Endodermal cell (in vitro differentiated cells): Measurements from ENCODE around the gene LRCH4. TPM values are rescaled to one million over a fixed set of nuclear protein-coding genes. Genes with fewer than 3 reads are reported as not detected.
"Not testable (repeated sequence)": the region's sequence is repeated elsewhere in the genome, so short reads cannot be mapped to it uniquely, and the experiment has no call there.

ENCODE experiments used
- DNase-seq: peaks from one replicate; pipeline ENCODE4 v3.0.0-alpha.2; 2017
- H3K27ac ChIP-seq: 2 replicates; pipeline ENCODE4 v1.5.1; 2013; ENCODE audit warnings: mild to moderate bottlenecking, low read depth, low read length, moderate library complexity
- H3K27me3 ChIP-seq: 2 replicates; pipeline ENCODE4 v1.6.1; 2013; ENCODE audit warnings: mild to moderate bottlenecking, low read length, moderate library complexity; ENCODE audit not compliant: insufficient read depth, control insufficient read depth, poor library complexity, severe bottlenecking
- H3K36me3 ChIP-seq: 2 replicates; pipeline ENCODE4 v1.7.0; 2013; ENCODE audit warnings: mild to moderate bottlenecking, low read length, moderate library complexity; ENCODE audit not compliant: control insufficient read depth, insufficient read depth
- H3K4me1 ChIP-seq: one replicate; pipeline ENCODE4 v1.7.0; 2013; ENCODE audit warnings: low read length; ENCODE audit not compliant: control insufficient read depth, insufficient read depth
- H3K4me3 ChIP-seq: 2 replicates; pipeline ENCODE4 v1.5.1; 2013; ENCODE audit warnings: mild to moderate bottlenecking, low read length, moderate library complexity
- H3K9ac ChIP-seq: 2 replicates; pipeline ENCODE4 v1.6.1; 2013; ENCODE audit warnings: mild to moderate bottlenecking, low read length, moderate library complexity; ENCODE audit not compliant: poor library complexity, severe bottlenecking; ENCODE audit errors: extremely low read depth
- H3K9me3 ChIP-seq: 2 replicates; pipeline ENCODE4 v1.6.1; 2013; ENCODE audit warnings: mild to moderate bottlenecking, low read length, moderate library complexity; ENCODE audit not compliant: control insufficient read depth
- H3K27ac Mint-ChIP-seq: 2 replicates; pipeline ENCODE4 v1.8.0; 2020; ENCODE audit warnings: mixed read lengths
- H3K27me3 Mint-ChIP-seq: 2 replicates; pipeline ENCODE4 v1.8.0; 2021; ENCODE audit warnings: mild to moderate bottlenecking, mixed read lengths; ENCODE audit not compliant: insufficient read depth
- H3K36me3 Mint-ChIP-seq: 2 replicates; pipeline ENCODE4 v1.8.0; 2020; ENCODE audit warnings: low read depth, mixed read lengths
- H3K4me1 Mint-ChIP-seq: 2 replicates; pipeline ENCODE4 v1.8.0; 2020; ENCODE audit warnings: mixed read lengths
- H3K4me3 Mint-ChIP-seq: 2 replicates; pipeline ENCODE4 v1.8.0; 2020; ENCODE audit warnings: mild to moderate bottlenecking, moderate library complexity, mixed read lengths
- H3K9me3 Mint-ChIP-seq: 2 replicates; pipeline ENCODE4 v1.8.0; 2020; ENCODE audit warnings: mild to moderate bottlenecking, mixed read lengths
- WGBS, 2 experiments: methylation state at CpG; one replicate each; pipeline versions ENCODE4 v1.1.5 to v1.1.7; 2013; ENCODE audit warnings: missing lambda C conversion rate in 2 of 2, mixed read lengths in 1 of 2; ENCODE audit not compliant: insufficient coverage in 1 of 2, insufficient read length in 1 of 2; 5-methylcytosine and 5-hydroxymethylcytosine counted together
- total RNA-seq, 2 donors: library from RNA; stranded (reverse); fragmentation: NEBNext Ultra II Directional in 1 of 2; extraction: Animal tissue kit (Norgen Biotek cat#: 25700) in 1 of 2; gene quantifications; 2 replicates in 1 of 2; 3 replicates in 1 of 2; pipeline ENCODE4 v1.2.1, GENCODE V29; 2021
- TF ChIP-seq, protein P1 (sequence below): fragments of 200-600 bp; sonication (generic); conservative IDR thresholded peaks from 2 replicates; pipeline ENCODE4 v1.5.0; 2021; ENCODE audit warnings: antibody characterized with exemption, mild to moderate bottlenecking

LRCH4 gene
- total RNA-seq, 2 donors from 2014 or later, result 49.4 to 56.0 TPM

DNA sequence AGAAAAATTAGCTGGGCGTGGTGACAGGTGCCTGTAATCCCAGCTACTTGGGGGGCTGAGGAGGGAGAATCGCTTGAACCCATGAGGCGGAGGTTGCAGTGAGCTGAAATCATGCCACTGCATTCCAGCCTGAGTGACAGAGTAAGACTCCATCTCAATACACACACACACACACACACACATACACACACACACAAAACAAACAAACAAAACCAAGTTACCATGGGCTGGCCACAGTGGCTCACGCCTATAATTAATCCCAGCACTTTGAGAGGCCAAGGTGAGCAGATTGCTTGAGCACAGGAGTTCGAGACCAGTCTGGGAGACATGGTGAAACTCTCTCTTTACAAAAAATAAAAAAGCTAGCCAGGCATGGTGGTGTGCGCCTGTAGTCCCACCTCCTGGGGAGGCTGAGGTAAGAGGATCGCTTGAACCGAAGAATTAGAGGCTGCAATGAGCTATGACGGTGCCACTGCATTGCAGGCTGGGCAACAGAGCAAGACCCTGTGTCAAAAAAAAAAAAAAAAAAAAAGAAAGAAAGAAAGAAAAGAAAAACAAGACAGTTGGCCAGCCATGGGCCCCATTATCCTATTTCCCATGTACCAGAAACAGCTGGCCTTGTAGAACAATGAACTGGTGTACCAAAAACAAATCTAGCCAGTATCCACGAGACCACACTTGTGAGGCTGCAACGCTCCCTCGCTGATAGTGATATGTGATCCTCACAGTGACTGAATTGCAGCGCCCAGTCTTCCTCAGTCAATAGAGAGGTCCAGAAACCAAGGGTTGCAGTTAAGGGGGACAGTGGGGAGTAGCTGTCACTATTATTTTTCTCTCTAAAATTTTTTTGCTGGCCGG is 53.5 kb downstream of the LRCH4 start:
- Mint-ChIP-seq H3K4me1 (no peaks in the 10 kb centered on the region), H3K27ac (no peak overlapping the region)
- WGBS, 2 experiments, result 88 to 93% methylated on average over 12 to 14 of the region's 14 CpGs

DNA sequence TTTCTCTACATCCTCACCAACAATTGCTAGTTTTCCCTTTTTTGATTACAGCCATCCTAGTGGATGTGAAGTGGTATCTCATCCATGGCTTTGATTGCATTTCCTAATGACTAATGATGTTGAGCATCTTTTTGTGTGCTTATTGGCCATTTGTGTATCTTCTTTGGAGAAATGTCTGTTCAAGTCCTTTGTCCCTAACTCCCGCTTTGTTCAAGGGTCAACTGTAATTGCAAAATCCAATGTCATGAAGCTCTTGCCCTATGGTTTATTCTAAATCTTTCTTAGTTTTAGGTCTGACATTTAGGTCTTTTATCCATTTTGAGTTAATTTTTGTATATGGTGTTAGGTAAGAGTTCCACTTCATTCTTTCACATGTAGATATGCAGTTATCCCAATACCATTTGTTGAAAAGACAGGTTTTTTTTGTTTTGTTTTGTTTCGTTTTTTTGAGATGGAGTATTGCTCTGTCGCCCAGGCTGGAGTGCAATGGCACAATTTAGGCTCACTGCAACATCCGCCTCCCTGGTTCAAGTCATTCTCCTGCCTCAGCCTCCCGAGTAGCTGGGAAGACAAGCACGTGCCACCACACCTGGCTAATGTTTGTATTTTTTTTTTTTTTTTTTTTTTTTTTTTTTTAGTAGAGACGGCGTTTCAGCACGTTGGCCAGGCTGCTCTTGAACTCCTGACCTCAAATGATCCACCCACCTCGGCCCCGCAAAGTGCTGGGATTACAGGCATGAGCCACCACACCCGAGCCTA is 57.6 kb downstream of the LRCH4 start:
- H3K4me1 ChIP-seq, H3K4me3 Mint-ChIP-seq, H3K27ac ChIP-seq, H3K27ac Mint-ChIP-seq, H3K36me3 Mint-ChIP-seq, H3K9me3 ChIP-seq, H3K9ac ChIP-seq, H3K4me3 ChIP-seq, H3K27me3 ChIP-seq, H3K36me3 ChIP-seq, H3K4me1 Mint-ChIP-seq, DNase-seq: not testable (repeated sequence)
- Mint-ChIP-seq H3K9me3 (peaks cover 12% of the 10 kb centered on the region), H3K27me3 (peaks cover 12% of the 10 kb centered on the region)
- WGBS, 2 experiments, result 85 to 91% methylated on average over 10 to 12 of the region's 12 CpGs

More for the DNA sequence above, 53.5 kb downstream of the LRCH4 start:
- Histone ChIP-seq H3K9ac (no peak overlapping the region), H3K4me3 (no peak overlapping the region), H3K9me3 (no peaks in the 10 kb centered on the region), H3K27ac (no peak overlapping the region), H3K36me3 (no peaks in the 10 kb centered on the region), H3K4me1 (no peaks in the 10 kb centered on the region), H3K27me3 (no peaks in the 10 kb centered on the region)
- no peak for DNase-seq
- TF ChIP-seq, protein P1, sequence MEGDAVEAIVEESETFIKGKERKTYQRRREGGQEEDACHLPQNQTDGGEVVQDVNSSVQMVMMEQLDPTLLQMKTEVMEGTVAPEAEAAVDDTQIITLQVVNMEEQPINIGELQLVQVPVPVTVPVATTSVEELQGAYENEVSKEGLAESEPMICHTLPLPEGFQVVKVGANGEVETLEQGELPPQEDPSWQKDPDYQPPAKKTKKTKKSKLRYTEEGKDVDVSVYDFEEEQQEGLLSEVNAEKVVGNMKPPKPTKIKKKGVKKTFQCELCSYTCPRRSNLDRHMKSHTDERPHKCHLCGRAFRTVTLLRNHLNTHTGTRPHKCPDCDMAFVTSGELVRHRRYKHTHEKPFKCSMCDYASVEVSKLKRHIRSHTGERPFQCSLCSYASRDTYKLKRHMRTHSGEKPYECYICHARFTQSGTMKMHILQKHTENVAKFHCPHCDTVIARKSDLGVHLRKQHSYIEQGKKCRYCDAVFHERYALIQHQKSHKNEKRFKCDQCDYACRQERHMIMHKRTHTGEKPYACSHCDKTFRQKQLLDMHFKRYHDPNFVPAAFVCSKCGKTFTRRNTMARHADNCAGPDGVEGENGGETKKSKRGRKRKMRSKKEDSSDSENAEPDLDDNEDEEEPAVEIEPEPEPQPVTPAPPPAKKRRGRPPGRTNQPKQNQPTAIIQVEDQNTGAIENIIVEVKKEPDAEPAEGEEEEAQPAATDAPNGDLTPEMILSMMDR, result no peak
- Mint-ChIP-seq H3K27me3 (peaks cover 3% of the 10 kb centered on the region), H3K9me3 (no peaks in the 10 kb centered on the region), H3K4me3 (no peak overlapping the region), H3K36me3 (no peaks in the 10 kb centered on the region)

Other genes starting within 250 kb of the LRCH4 start
- 10 to 100 TPM; 51.9 to 84.4 TPM for gene PILRB, start 228.0 kb downstream of the LRCH4 start, total RNA-seq
- 10 to 100 TPM in 1 of 2 donors, 1 to 10 TPM in 1; 2.1 to 12.8 TPM for gene PILRA, start 212.6 kb downstream of the LRCH4 start, total RNA-seq
- gene ZCWPW1, start 157.4 kb downstream of the LRCH4 start, total RNA-seq, result 1 to 10 TPM; 1.9 to 2.3 TPM
- 10 to 100 TPM; 32.9 to 48.0 TPM for gene MEPCE, start 156.3 kb downstream of the LRCH4 start, total RNA-seq
- gene PPP1R35, start 149.6 kb downstream of the LRCH4 start, total RNA-seq, result 10 to 100 TPM; 43.8 to 65.6 TPM
- 1 to 10 TPM; 1.3 to 1.5 TPM for gene SPACDR, start 121.9 kb downstream of the LRCH4 start, total RNA-seq
- 10 to 100 TPM; 30.9 to 35.2 TPM for gene TSC22D4, start 106.9 kb downstream of the LRCH4 start, total RNA-seq
- 1 to 10 TPM; 7.9 to 9.3 TPM for gene NYAP1, start 102.2 kb downstream of the LRCH4 start, total RNA-seq
- gene AGFG2, start 46.9 kb downstream of the LRCH4 start, total RNA-seq, result 10 to 100 TPM in 1 of 2 donors, 1 to 10 TPM in 1; 8.5 to 28.9 TPM
- gene SAP25, start 12.2 kb downstream of the LRCH4 start, total RNA-seq, result 1 to 10 TPM; 5.8 to 6.3 TPM
- 1 to 10 TPM; 1.3 to 3.0 TPM for gene FBXO24, start 199 bp upstream of the LRCH4 start, total RNA-seq
- gene PCOLCE, start 16.2 kb upstream of the LRCH4 start, total RNA-seq, result 10 to 100 TPM; 17.5 to 37.7 TPM
- gene MOSPD3, start 26.4 kb upstream of the LRCH4 start, total RNA-seq, result 10 to 100 TPM; 19.8 to 25.5 TPM
- gene TFR2, start 55.4 kb upstream of the LRCH4 start, total RNA-seq, result 1 to 10 TPM; 1.4 to 2.1 TPM
- not detected for gene ACTL6B, start 70.3 kb upstream of the LRCH4 start, total RNA-seq
- gene GNB2, start 87.6 kb upstream of the LRCH4 start, total RNA-seq, result 100 to 1,000 TPM; 197 to 230 TPM
- gene GIGYF1, start 108.1 kb upstream of the LRCH4 start, total RNA-seq, result 100 to 1,000 TPM in 1 of 2 donors, 10 to 100 TPM in 1; 90.0 to 101 TPM
- gene POP7, start 120.0 kb upstream of the LRCH4 start, total RNA-seq, result 10 to 100 TPM; 51.7 to 59.2 TPM
- gene EPO, start 134.3 kb upstream of the LRCH4 start, total RNA-seq, result under 1 TPM in 1 of 2 donors, not detected in 1; 0.33 TPM
- not detected for gene ZAN, start 147.5 kb upstream of the LRCH4 start, total RNA-seq
- gene EPHB4, start 241.4 kb upstream of the LRCH4 start, total RNA-seq, result 100 to 1,000 TPM; 106 to 117 TPM